GM21526 (cell line): ENCODE data around the gene C2CD4A.
"Not testable (repeated sequence)": the region's sequence is repeated elsewhere in the genome, so short reads cannot be mapped to it uniquely, and the experiment has no call there.

Experiments used
- ATAC-seq: cut with Tn5 transposase; IDR thresholded peaks from one replicate; pipeline ENCODE4 v1.9.1; 2021; ENCODE audit warnings: moderate library complexity; ENCODE audit not compliant: unreplicated experiment, low FRiP score

C2CD4A gene, protein sequence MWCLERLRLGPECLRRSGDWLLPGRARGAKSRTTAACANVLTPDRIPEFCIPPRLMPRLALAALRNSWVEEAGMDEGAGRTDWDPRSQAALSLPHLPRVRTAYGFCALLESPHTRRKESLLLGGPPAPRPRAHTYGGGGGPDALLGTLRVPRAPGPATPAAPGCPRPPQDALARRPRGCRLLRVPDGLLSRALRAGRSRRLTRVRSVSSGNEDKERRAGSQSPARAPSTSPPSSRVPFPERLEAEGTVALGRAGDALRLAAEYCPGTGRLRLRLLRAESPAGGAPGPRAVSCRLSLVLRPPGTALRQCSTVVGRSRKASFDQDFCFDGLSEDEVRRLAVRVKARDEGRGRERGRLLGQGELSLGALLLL

DNA sequence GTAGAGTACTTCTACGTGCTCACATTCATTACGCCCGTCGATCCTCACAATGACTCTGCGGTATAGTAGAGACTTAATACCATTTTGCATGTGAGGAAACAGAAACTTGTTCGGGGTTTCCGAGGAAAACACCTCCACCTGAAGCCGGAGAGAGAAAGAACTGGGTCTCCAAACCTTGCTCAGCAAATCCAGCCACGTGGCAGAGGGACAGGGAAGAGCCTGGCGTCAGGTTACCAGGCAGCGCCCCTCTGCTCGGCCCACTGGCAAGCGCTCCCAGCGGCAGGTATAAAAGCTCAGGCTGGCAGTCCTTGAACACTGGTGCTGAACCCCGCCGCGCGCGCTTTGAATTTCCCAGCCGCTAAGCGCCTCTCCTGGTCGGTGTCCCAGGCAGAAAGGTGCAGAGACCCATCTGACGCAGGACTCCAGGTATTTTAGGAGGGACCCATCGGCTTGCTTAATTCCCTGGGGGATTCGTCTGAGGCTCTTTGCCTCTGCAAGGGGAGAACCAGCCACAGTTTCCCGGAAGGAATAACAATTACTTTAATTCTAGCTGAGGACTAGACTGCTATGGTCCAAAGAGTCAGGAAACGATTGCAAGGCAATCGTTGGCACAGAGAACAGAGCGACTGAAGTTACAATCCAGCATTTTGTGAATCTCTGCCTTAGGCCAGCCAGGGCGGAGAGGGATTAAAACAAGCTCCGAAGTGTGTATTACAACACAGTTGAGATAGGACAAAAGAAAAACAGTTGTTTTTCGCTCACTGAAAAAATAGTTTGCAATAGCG lies at the start of gene C2CD4A:
Gene C2CD4A (plus strand): TSS at position 315 of the 785 bp plus-strand sequence. CDS start 637 bp downstream, outside the sequence.
- no peak for ATAC-seq

DNA sequence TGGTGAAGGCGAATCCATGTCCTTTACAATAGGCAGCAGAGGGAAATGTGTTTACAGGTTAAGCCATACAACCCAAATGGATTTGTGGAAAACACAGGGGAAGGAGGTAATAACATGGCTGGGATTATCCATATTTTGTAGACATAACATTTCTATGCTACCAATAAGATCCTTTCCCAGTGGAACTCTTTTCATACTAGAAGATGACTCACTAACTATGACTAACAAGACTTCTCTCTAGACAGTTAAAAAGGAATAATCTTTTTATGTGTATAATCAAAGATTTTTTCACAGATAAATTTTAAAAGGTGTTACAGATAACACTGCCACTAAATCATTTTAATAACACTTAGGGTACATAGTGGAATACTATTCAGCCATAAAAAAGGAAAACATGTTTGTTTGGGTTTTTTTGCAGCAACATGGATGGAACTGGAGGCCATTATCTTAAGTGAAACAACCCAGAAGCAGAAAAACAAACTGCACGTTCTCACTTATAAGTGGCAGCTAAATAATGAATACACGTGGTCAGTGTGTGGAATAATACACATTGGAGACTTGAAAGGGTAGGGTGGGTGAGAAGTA lies 46.1 kb upstream of the C2CD4A start:
- no peak for ATAC-seq

DNA sequence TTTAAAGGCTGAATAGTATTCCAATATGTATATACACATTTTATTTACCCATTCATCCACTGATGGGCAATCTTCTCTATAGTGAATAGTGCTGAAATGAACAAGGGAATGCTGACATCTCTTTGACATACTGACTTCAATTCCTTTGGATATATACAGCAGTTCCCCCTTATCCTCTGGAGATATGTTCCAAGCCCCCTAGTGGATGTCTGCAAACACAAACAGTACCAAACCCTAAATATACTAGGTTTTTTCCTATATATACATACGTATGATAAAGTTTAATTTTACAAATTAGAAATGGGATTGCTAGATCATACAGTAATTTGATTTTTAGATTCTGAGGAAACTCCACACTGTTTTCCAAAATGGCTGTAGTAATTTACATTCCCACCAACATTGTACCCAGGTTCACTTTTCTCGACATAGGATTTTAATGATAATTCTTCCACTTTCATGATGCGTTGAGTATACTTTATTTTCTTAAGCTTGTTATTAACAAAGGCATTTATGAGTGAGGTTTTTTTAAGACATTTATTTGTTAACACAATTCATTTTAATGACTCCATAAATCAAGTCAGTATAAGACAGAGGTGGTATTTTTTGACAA lies 44.7 kb upstream of the C2CD4A start:
- ATAC-seq = no peak

DNA sequence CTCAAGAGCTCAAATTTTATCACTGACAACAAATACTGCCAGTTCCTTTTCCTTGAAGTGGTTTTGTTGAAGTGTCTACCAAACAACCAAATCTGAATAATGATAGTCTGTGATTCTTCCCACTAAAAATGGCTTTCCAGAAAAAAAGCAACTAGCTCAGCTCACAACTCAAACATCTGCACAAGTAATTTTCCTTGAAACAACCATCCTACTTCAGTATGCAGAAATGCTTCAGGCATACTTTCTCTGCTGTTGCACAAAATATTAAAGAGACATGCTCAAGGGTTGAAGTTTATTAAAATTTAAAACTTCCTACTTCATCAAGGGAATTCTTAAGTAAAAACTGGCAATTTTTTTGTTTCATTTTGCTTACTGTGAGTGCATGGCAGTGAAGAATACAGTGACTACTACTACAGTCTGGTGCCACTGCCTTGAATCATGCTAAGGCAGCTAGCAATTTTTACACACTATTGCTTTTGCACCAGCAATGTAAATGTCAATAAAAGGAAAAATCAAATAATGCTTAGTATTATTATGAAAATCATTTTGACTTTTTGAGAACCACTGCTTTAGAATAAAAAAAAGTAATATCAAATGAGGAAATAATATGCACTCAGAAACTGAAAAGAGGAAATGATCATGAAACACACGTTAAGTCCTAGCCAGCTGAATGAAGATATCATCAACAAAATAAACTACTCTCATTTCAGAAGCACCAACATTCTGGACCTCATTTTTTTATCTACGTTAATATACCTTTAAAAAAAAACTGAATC lies 40.1 kb upstream of the C2CD4A start:
- ATAC-seq = no peak

DNA sequence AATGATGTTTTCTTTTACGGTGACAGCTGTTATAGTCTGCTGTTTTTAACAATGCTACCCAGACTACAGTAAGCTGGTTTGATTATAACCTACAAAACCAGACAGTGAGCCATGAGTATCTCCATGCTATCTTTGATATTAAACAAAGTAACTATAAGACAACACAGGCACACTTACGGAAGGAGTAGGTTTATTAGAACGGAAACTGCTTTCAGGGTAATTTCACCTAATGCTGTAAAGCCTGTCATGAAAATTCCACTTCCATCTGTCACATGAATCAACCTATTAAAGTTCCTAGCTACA lies 39.6 kb upstream of the C2CD4A start:
- ATAC-seq = no peak

DNA sequence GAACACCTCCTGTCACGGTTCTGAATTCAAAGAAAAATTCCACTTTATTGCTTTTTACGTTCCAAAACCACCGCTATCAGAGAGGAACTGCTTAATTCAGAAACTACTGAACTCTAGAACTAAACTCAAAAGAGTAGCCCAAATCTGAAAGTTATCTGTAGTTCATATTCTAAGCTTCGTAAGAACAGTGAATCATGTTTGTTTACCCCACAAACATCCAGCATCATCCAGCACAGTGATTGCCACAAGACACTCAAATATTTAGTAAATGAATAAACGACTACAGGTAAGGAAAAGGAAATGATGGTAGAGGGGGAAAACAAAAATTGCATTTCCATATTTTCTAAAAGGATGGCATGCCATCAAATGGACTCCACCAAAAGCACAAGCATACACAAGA lies 38.9 kb upstream of the C2CD4A start:
- no peak for ATAC-seq

DNA sequence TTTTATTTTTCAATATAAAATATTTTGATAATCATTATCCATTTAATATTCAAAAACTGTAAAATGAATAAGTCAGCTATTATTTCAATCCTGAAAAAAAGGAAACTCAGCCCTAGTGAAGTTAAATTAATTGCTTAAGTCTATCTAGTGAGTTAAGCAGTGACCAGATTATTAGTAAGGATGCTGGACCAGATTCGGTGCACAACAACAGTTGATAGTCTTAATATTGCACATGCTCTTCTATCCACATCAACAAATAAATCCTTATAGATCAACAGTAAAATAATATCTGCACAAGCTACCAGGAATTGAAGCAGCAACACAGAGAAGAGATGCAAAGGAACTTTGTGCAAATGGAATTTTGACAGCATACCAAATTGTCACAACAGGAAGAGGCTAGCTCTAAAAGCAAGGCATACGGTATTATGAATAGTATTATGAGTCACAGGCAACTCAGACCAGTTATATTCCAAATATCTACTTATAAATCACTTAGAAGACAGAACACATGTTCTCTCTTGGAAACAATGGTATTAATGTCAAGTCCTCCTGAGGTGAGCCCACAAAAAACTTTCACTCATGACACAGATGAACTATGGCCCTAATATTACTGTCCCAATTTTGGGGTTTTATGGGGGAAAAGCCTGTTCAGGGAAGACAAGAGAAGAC lies 31.4 kb upstream of the C2CD4A start:
- no peak for ATAC-seq

DNA sequence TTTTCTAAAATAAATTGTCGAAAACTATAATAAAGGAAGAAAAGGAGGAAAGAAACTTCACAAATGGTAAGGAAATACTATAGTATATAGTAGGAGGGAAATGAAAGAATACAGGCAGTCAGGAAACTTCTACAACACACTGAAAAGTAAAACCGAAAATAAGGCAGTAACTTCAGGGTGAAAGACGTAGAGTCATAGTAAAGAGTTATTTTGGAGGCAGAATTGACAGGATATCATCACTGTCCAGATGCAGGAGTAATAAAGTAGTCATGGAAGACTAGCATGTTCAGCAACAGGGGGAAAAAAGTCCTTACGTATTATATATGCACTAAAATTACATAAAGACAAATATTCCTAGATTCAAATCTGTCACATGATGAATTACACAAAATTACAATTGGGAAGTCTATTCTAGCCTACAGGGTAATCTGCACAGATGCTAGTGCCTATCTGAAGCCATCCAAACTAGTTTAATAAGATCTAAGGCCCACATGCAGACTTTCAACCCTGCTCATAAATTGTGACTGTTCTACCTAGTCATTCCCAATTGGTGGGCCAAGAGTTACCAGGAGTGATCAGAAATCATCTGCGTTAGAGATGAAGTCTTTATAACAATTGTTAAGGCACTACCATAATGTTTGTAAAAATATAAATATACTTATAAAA lies 20.6 kb upstream of the C2CD4A start:
- ATAC-seq = peak; percentile 85

DNA sequence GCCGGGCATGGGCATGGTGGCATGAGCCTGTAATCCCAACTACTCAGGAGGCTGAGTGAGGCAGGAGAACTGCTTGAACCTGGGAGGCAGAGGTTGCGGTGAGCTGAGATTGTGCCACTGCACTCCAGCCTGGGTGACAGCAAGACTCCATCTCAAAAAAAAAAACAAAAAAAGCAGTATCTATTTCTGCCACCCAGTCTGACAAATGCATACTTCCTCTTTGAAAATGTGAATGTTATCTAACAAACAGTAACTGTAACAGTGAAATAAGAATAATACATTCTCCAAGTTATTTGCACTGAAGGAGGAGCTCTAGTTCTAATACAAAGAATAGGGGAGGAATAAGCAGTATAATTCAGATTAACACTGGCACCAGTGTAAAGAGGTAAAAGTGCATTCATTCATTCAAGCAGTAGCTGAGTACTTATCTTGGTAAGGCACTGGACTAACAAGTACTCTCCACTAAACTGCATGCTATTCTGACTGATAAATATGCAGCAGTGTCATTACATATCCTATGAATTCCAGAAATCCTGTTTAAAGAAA lies 19.4 kb upstream of the C2CD4A start:
- peak; percentile 53 for ATAC-seq

DNA sequence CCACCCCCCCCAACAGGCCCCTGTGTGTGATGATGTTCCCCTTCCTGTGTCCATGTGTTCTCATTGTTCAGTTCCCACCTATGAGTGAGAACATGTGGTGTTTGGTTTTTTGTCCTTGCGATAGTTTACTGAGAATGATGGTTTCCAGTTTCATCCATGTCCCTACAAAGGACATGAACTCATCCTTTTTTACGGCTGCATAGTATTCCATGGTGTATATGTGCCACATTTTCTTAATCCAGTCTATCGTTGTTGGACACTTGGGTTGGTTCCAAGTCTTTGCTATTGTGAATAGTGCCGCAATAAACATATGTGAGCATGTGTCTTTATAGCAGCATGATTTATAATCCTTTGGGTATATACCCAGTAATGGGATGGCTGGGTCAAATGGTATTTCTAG lies 18.5 kb upstream of the C2CD4A start:
- not testable (repeated sequence) for ATAC-seq

DNA sequence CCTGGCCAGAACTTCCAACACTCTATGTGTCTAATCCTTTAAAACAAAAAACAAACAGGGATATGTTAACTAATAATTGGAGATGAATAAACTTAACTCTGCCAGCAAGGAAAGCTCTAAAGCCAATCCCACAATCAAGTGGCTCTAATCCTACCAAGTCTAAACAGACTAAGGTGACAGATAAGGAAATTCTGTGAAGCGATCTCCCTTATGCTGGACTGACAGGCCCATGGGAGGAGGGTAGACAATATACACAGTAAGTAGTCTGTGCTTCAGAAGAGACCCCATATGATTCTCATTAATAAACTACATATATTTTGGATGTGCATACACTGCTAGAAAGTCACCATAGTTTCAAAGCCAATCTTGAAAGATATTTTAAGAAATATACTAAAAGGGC lies 16.7 kb upstream of the C2CD4A start:
- ATAC-seq = no peak

DNA sequence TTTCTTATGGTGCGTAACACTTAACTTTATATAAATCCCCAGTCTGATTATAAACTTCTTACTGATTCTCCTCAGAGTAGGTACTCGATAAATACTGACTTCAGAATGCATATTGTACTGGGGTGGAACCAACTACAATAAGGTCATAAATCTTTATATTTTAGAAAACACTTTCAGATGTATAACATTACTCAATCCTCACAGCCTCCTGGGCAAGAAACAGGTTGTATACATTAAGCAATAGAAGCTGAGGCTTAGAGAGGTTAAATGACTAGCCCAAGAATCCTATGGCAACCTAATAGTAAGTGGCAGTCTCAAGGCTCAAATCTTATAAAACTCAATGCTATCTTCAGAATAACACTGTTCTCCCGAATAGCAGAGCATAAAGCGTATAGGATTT lies 15.6 kb upstream of the C2CD4A start:
- ATAC-seq = no peak

DNA sequence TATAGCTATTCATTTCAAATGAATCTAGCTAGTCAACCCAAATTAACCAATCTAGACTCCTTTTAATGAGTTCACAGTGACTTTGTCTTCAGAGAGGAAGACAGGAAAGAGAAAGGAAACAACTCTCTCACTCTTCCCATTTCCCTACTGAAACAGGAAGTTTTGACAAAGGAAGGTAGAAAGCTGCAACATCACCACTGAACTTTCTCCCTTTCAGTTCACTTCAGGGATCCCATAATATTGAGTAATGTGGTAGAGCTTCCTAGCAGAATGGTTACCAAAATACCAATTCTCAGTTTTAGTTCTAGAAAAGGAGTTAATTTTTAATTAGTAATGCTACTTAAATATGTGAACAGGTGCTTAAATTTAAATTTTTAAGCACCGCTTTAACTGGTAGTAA lies 14.1 kb upstream of the C2CD4A start:
- no peak for ATAC-seq

DNA sequence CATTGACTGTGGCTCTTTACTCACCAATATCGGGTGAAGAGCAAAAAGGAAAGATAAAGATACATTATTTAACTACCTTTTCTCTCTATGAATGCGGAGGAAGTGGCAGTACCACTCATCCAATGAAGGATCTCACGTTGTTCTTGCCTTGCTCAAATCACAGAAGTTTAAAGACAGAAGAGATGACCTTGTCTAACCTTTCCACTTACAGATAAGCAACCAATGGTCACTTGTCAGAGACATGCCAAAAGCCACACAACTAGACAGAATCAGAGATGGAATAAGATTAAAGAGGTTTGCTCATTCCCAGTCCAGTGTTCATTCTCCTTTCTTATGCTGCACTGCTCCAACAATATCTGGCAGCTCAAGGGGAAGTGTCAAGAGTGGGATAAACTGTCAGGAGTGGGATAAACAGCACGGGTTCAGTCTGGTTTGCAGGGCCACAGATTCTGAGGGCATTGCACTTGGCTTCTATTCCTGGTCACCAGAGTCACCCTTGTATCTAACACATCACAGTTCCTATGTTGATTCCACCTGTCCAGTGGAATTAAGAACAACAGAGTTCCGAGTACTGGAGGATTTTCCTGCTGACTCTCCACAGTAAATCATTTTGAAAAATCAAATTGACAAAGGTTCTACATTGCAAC lies 13.2 kb upstream of the C2CD4A start:
- ATAC-seq = no peak

DNA sequence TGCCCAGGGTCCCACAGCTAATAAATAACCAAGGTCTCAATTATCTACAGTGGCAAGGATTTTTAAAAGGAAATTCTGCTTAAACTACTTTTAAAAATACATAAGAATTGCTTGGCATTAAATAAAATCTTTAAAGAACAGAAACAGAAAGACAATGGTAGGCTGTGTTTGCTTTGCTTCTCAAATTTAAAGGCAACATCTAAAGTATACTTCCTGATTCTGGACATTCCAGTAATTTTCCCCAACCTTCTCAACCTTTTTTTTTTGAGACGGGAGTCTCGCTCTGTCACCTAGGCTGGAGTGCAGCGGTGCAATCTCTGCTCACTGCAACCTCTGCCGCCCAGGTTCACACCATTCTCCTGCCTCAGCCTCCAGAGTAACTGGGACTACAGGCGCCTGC lies 11.8 kb upstream of the C2CD4A start:
- no peak for ATAC-seq

DNA sequence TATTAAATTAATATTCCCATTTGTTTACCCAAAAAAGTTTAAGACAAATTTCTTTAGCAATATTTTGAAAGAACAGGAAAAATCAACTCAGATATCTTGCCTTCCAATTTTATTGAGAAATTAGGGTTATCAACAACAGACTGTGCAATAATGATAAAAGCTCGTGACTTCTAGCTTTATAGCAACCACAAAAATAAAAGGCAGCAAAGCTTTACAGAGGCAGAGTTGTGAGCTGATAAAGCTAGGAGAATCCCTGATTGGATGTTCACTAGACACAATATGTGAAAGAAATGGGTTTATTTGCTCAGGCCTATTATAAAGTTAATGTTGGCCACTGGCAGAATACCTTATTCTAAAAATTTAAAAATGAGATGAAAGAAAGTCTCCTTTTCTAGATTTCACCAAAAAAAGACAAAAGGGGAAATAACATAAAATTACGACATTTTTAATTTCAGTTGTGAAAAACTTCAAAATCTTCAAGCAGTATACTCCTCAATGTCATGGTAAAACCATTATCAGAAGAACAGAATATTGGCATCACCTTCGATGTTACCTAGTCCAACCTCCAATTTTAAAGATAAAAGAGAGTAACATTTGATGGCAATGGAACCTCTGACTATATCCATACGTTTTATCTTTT lies 9.3 kb upstream of the C2CD4A start:
- ATAC-seq = no peak

DNA sequence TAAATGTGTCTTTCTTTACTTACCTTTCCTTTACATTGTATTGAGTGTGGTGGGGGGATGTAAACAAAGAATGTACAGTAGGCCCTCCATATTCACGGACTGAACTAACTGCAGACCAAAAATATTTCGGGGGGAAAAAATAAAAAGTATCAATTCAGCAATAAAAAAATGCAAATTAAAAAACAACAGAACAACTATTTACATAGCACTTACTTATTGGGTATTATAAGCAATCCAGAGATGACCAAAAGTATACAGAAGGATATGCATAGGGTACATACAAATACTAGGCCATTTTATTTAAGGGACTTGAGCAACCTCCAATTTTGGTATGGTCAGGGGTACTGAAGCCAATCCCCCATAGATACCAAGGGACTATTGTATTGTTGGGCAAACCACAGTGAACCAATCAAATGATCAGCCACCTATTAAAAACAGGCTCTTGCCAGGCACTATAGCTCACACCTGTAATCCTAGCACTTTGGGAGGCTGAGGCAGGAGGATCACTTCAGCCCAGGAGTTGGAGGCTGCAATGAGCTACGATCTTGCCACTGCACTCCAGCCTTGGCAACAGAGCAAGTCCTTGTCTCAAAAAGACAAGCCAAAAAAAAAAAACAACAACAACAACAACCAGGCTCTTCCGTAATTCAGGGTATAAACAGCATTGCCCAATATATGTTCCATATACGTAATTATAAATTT lies 8.3 kb upstream of the C2CD4A start:
- ATAC-seq = no peak
